GM12878 (cell line): Measurements from ENCODE around the gene TRUB2. TPM values are rescaled to one million over a fixed set of nuclear protein-coding genes. Genes with fewer than 3 reads are reported as not detected.

Source experiments
- ATAC-seq: fragments of 200-7000 bp; cut with Tn5 transposase; 3 replicates; pipeline ENCODE4 v1.9.1; 2020; ENCODE audit warnings: mild to moderate bottlenecking, moderate library complexity
- BruUV-seq: library from RNA; stranded (reverse); fragments of 400-500 nt; replicated peaks from 2 replicates; lab custom pipeline; 2021; lab: Mats Ljungman, UMichigan
- CTCF ChIA-PET: fragments of 300-600 bp; sonication (Branson Sonifier 250); formaldehyde crosslinking; extraction: SDS; loops from one replicate; lab custom pipeline; 2021; ENCODE audit warnings: inconsistent platforms; lab: Yijun Ruan, JAX
- POLR2A ChIA-PET: fragments of 350-600 bp; formaldehyde crosslinking; extraction: SDS; loops from one replicate; lab custom pipeline; 2021; ENCODE audit warnings: inconsistent platforms; lab: Charles Lee
- RAD21 ChIA-PET: fragments of 300-600 bp; sonication (Branson Sonifier 250); formaldehyde crosslinking; loops from one replicate; lab custom pipeline; 2023; ENCODE audit warnings: antibody characterized with exemption; ENCODE audit not compliant: unreplicated experiment; lab: Charles Lee
- SMC1A ChIA-PET: fragments of 300-600 bp; sonication (Branson Sonifier 250); formaldehyde crosslinking; loops from one replicate; lab custom pipeline; 2023; ENCODE audit not compliant: unreplicated experiment, uncharacterized antibody; lab: Charles Lee
- DNase-seq: peaks from one replicate; pipeline ENCODE4 v3.0.0-alpha.2; 2011; ENCODE audit warnings: low read depth, low spot score
- FAIRE-seq: peaks from 3 replicates; lab custom pipeline; 2011; peaks lifted over from hg19 to GRCh38; lab: Jason Lieb, UNC
- H2AFZ ChIP-seq: 2 replicates; pipeline ENCODE4 v1.6.0; 2011; ENCODE audit warnings: low read depth, low read length, control low read depth; ENCODE audit not compliant: control insufficient read depth
- H3K27ac ChIP-seq: 2 replicates; pipeline ENCODE4 v1.5.1; 2011; ENCODE audit warnings: control low read depth; ENCODE audit not compliant: control insufficient read depth, insufficient read depth
- H3K27me3 ChIP-seq, 2 experiments: replicated peaks in 1 of 2; 2 replicates each; pipeline versions ENCODE4 v1.6.0 to v1.6.1; 2011; ENCODE audit warnings: low read length in 1 of 2; ENCODE audit not compliant: control insufficient read depth in 2 of 2, insufficient read depth in 2 of 2
- H3K36me3 ChIP-seq, 2 experiments: 2 replicates each; pipeline ENCODE4 v1.5.1; 2011; ENCODE audit warnings: low read length in 1 of 2; ENCODE audit not compliant: control insufficient read depth in 2 of 2, insufficient read depth in 2 of 2
- H3K4me1 ChIP-seq: 2 replicates; pipeline ENCODE4 v1.6.1; 2011; ENCODE audit warnings: mild to moderate bottlenecking, low read length, moderate library complexity, mixed read lengths; ENCODE audit not compliant: control insufficient read depth, insufficient read depth
- H3K4me2 ChIP-seq: 2 replicates; pipeline ENCODE4 v1.6.0; 2011; ENCODE audit warnings: control low read depth; ENCODE audit not compliant: control insufficient read depth, insufficient read depth
- H3K4me3 ChIP-seq: fragments of 200-600 bp; sonication (generic); 2 replicates; pipeline ENCODE4 v1.5.1; 2016
- H3K79me2 ChIP-seq: 2 replicates; pipeline ENCODE4 v1.6.0; 2011; ENCODE audit warnings: low read length; ENCODE audit not compliant: control insufficient read depth, insufficient read depth
- H3K9ac ChIP-seq: 2 replicates; pipeline ENCODE4 v1.8.0; 2011; ENCODE audit warnings: low read length, control low read depth, mixed read lengths; ENCODE audit not compliant: control insufficient read depth, insufficient read depth
- H3K9me3 ChIP-seq: replicated peaks from 3 replicates; pipeline ENCODE4 v1.5.1; 2011; ENCODE audit warnings: mild to moderate bottlenecking, low read length; ENCODE audit not compliant: control insufficient read depth, insufficient read depth
- H4K20me1 ChIP-seq: 2 replicates; pipeline ENCODE4 v1.6.0; 2011; ENCODE audit not compliant: control insufficient read depth, insufficient read depth
- BACH1 ChIP-seq: fragments of 450-650 bp; IDR thresholded peaks from 2 replicates; pipeline ENCODE4 v1.6.1; 2017; ENCODE audit warnings: mild to moderate bottlenecking, borderline replicate concordance
- ETV6 ChIP-seq, 2 experiments: fragments of 450-650 bp in 1 of 2; IDR thresholded peaks in 1 of 2; conservative IDR thresholded peaks in 1 of 2; 2 replicates each; pipeline ENCODE4 v1.6.1; 2014; ENCODE audit warnings: antibody characterized with exemption in 1 of 2, borderline replicate concordance in 1 of 2, low read depth in 1 of 2, mild to moderate bottlenecking in 1 of 2, moderate library complexity in 1 of 2
- NFYB ChIP-seq: IDR thresholded peaks from 2 replicates; pipeline ENCODE4 v1.6.1; 2011; ENCODE audit warnings: low read depth, mild to moderate bottlenecking, low read length, improper control_type of control experiment, moderate library complexity; ENCODE audit not compliant: insufficient read depth
- NKRF ChIP-seq: fragments of 450-650 bp; conservative IDR thresholded peaks from 2 replicates; pipeline ENCODE4 v1.6.1; 2017; ENCODE audit warnings: mild to moderate bottlenecking, moderate library complexity
- WGBS: methylation state at CpG from one replicate; pipeline ENCODE4 v1.1.6; 2016; ENCODE audit warnings: low lambda C conversion rate; ENCODE audit not compliant: insufficient replicate concordance, insufficient coverage; ENCODE audit errors: missing lambda C conversion rate; 5-methylcytosine and 5-hydroxymethylcytosine counted together
- in situ Hi-C: fragments of 300-500 bp; cut with MboI; formaldehyde crosslinking; loops from 9 replicates; pipeline ENCODE4 v1.14.3; 2018; ENCODE audit warnings: mixed read lengths
- intact Hi-C: fragments of 100-400 bp; cut with micrococcal nuclease; formaldehyde crosslinking; loops from one replicate; pipeline ENCODE4 v1.14.2; 2022; ENCODE audit not compliant: unreplicated experiment
- polyA plus RNA-seq, 11 experiments: library from polyadenylated mRNA; depleted of rRNA in 4 of 11; unstranded in 6 of 11; stranded (reverse) in 5 of 11; fragments of >200 nt; fragmentation: Nextera tagmentation in 4 of 11; fragmentation: Illumina TruSeq in 1 of 11; extraction: Ambion mirVana in 4 of 11; extraction: Trizol in 1 of 11; gene quantifications; 1 replicate in 1 of 11; 2 replicates in 10 of 11; pipeline versions ENCODE4 v1.2.1 to v1.2.3, GENCODE V29; 2011 to 2016; ENCODE audit warnings: inconsistent platforms in 2 of 11, missing spikeins in 2 of 11, low read depth in 1 of 11
- total RNA-seq, 4 experiments: library from RNA; depleted of rRNA in 3 of 4; stranded (reverse); fragments of >200 nt in 3 of 4; fragmentation: Illumina TruSeq in 1 of 4; extraction: Trizol in 1 of 4; gene quantifications; 2 replicates each; pipeline versions ENCODE4 v1.2.1 to v1.2.3, GENCODE V29; 2013 to 2021
- TF ChIP-seq, protein P1 (sequence below): fragments of 450-650 bp; IDR thresholded peaks from 2 replicates; pipeline ENCODE4 v1.6.1; 2017; ENCODE audit warnings: antibody characterized with exemption, mild to moderate bottlenecking, moderate library complexity
- TF ChIP-seq, protein P2 (sequence below): fragments of 450-650 bp; formaldehyde crosslinking; IDR thresholded peaks from 2 replicates; pipeline ENCODE4 v1.4.0; 2022; ENCODE audit warnings: mild to moderate bottlenecking, moderate library complexity
- TF ChIP-seq, protein P3 (sequence below), 3 experiments: IDR thresholded peaks in 2 of 3; conservative IDR thresholded peaks in 1 of 3; 2 replicates each; pipeline ENCODE4 v1.5.1; 2011; ENCODE audit warnings: low read depth in 3 of 3, low read length in 3 of 3, mild to moderate bottlenecking in 3 of 3, control low read depth in 2 of 3, moderate library complexity in 2 of 3, inconsistent platforms in 1 of 3, mixed read lengths in 1 of 3; ENCODE audit not compliant: control insufficient read depth in 2 of 3, insufficient read depth in 1 of 3; ENCODE audit errors: extremely low read depth in 1 of 3
- TF ChIP-seq, protein P4 (sequence below): fragments of 450-650 bp; IDR thresholded peaks from 2 replicates; pipeline ENCODE4 v1.6.1; 2016; ENCODE audit warnings: mild to moderate bottlenecking

Gene TRUB2
- total and polyA plus RNA-seq, 10 of the 15 experiments (the other 5 are each of a cell fraction or from before 2014, with no cell fraction given), result 2.8 to 70.5 (median 37.2) TPM

DNA sequence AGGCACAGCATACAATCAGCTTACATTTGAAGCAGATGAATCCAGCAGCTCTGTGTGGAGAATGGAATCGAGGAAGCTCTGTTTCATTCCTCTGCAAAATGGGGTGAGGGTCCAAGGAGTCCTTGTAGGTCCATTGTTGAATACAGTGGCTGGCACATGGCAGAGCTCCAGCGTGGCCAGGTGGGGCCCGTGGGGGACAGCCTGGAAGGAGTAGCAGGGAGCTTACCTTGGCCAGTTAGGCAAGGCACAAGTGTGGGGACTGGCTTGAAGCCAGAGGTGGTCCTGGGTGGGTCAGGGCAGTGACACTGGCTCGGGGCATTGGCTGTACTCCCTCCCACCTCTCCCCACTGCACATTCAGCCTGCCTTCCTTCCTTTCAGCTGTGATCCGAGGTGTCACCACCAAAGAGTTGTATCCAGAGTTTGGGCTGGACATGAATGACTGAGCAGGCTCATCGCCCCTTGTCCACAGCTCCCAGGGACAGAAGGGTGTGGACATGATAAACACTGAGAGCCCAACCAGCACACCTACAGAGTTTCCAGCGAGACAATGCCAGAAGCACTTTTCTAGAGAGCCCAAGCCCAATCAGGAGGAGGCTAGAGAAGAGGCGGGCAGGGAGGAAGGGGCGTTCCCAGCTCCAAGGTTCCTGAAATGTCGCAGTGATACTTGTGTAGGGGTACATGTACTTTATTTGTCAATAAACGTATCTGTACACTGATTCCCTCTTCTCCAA is 33.8 kb downstream of the TRUB2 start:
- intact Hi-C loops, result no loop called here
- H2AFZ ChIP-seq, result no peak overlapping the region
- POLR2A ChIA-PET, result no interaction called here
- ATAC-seq (no peak), FAIRE-seq (no peak), DNase-seq (no peak)
- H3K27ac ChIP-seq, result no peak overlapping the region
- H3K27me3 ChIP-seq, result no peaks in the 10 kb centered on the region; a peak in 1 of 4 replicates
- H4K20me1 ChIP-seq, result no peaks in the 10 kb centered on the region
- H3K9me3 ChIP-seq, result no peaks in the 10 kb centered on the region
- no peak overlapping the region for H3K9ac ChIP-seq
- 81% methylated on average over 11 of the region's 11 CpGs for WGBS
- no peak overlapping the region for H3K4me3 ChIP-seq
- no peaks in the 10 kb centered on the region for H3K79me2 ChIP-seq
- CTCF ChIA-PET, result interaction anchor here (0.7 kb wide), 1 partner anchor 53 kb away, joined by 3 read pairs; no protein-coding TSS in a partner anchor
- in situ Hi-C loops, result no loop called here
- SMC1A ChIA-PET, result interaction anchor here (1.0 kb wide), 1 partner anchor 74 kb away, joined by 3 read pairs; no protein-coding TSS in a partner anchor
- no peaks in the 10 kb centered on the region for H3K4me1 ChIP-seq
- RAD21 ChIA-PET, result no interaction called here
- BruUV-seq, result no TSS peak
- H3K4me2 ChIP-seq, result no peak overlapping the region
- H3K36me3 ChIP-seq, result no peaks in the 10 kb centered on the region
- no peak for TF ChIP-seq ETV6 (conservative IDR thresholded peaks at IDR 0.05 in 1 of 2, IDR thresholded peaks at IDR 0.05 in 1 of 2; ENCODE audit: borderline replicate concordance in 1 of 2, low read depth in 1 of 2)
- TF ChIP-seq, protein P1, sequence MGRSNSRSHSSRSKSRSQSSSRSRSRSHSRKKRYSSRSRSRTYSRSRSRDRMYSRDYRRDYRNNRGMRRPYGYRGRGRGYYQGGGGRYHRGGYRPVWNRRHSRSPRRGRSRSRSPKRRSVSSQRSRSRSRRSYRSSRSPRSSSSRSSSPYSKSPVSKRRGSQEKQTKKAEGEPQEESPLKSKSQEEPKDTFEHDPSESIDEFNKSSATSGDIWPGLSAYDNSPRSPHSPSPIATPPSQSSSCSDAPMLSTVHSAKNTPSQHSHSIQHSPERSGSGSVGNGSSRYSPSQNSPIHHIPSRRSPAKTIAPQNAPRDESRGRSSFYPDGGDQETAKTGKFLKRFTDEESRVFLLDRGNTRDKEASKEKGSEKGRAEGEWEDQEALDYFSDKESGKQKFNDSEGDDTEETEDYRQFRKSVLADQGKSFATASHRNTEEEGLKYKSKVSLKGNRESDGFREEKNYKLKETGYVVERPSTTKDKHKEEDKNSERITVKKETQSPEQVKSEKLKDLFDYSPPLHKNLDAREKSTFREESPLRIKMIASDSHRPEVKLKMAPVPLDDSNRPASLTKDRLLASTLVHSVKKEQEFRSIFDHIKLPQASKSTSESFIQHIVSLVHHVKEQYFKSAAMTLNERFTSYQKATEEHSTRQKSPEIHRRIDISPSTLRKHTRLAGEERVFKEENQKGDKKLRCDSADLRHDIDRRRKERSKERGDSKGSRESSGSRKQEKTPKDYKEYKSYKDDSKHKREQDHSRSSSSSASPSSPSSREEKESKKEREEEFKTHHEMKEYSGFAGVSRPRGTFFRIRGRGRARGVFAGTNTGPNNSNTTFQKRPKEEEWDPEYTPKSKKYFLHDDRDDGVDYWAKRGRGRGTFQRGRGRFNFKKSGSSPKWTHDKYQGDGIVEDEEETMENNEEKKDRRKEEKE, result no peak
- TF ChIP-seq, protein P2, sequence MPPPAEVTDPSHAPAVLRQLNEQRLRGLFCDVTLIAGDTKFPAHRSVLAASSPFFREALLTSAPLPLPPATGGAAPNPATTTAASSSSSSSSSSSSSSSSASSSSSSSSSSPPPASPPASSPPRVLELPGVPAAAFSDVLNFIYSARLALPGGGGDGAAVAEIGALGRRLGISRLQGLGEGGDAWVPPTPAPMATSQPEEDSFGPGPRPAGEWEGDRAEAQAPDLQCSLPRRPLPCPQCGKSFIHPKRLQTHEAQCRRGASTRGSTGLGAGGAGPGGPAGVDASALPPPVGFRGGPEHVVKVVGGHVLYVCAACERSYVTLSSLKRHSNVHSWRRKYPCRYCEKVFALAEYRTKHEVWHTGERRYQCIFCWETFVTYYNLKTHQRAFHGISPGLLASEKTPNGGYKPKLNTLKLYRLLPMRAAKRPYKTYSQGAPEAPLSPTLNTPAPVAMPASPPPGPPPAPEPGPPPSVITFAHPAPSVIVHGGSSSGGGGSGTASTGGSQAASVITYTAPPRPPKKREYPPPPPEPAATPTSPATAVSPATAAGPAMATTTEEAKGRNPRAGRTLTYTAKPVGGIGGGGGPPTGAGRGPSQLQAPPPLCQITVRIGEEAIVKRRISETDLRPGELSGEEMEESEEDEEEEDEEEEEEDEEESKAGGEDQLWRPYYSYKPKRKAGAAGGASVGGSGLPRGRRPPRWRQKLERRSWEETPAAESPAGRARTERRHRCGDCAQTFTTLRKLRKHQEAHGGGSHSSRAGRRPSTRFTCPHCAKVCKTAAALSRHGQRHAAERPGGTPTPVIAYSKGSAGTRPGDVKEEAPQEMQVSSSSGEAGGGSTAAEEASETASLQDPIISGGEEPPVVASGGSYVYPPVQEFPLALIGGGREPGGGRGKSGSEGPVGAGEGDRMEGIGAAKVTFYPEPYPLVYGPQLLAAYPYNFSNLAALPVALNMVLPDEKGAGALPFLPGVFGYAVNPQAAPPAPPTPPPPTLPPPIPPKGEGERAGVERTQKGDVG, result no peak
- TF ChIP-seq, protein P3, sequence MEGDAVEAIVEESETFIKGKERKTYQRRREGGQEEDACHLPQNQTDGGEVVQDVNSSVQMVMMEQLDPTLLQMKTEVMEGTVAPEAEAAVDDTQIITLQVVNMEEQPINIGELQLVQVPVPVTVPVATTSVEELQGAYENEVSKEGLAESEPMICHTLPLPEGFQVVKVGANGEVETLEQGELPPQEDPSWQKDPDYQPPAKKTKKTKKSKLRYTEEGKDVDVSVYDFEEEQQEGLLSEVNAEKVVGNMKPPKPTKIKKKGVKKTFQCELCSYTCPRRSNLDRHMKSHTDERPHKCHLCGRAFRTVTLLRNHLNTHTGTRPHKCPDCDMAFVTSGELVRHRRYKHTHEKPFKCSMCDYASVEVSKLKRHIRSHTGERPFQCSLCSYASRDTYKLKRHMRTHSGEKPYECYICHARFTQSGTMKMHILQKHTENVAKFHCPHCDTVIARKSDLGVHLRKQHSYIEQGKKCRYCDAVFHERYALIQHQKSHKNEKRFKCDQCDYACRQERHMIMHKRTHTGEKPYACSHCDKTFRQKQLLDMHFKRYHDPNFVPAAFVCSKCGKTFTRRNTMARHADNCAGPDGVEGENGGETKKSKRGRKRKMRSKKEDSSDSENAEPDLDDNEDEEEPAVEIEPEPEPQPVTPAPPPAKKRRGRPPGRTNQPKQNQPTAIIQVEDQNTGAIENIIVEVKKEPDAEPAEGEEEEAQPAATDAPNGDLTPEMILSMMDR (IDR thresholded peaks at IDR 0.05 in 2 of 3, conservative IDR thresholded peaks at IDR 0.05 in 1 of 3; ENCODE audit: control insufficient read depth in 2 of 3, extremely low read depth in 1 of 3, insufficient read depth in 1 of 3, low read depth in 3 of 3, low read length in 3 of 3), result no peak
- no peak for TF ChIP-seq BACH1
- TF ChIP-seq, protein P4, sequence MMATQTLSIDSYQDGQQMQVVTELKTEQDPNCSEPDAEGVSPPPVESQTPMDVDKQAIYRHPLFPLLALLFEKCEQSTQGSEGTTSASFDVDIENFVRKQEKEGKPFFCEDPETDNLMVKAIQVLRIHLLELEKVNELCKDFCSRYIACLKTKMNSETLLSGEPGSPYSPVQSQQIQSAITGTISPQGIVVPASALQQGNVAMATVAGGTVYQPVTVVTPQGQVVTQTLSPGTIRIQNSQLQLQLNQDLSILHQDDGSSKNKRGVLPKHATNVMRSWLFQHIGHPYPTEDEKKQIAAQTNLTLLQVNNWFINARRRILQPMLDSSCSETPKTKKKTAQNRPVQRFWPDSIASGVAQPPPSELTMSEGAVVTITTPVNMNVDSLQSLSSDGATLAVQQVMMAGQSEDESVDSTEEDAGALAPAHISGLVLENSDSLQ, result no peak
- no peak for TF ChIP-seq NKRF
- no peak for TF ChIP-seq NFYB
